ENCODE results near the gene DRC3. TPM values are rescaled to one million over a fixed set of nuclear protein-coding genes. Genes with fewer than 3 reads are reported as not detected.

Gene DRC3
- total RNA-seq, 2 experiments from 2014 or later, result 0.40 to 0.64 TPM

GRCh38 chr17:17976931-17977570 lies 4.4 kb downstream of the DRC3 start:
- intact Hi-C loops (cut with micrococcal nuclease), result no loop called here
- CTCF ChIA-PET, result no interaction called here
- Mint-ChIP-seq H3K4me3 (no peak overlapping the region), H3K36me3 (ENCODE audit: low read depth) (no peaks in the 10 kb centered on the region), H3K9me3 (no peaks in the 10 kb centered on the region), H3K27me3 (ENCODE audit: low read depth) (no peaks in the 10 kb centered on the region), H3K4me1 (ENCODE audit: low read depth) (peaks cover 3% of the 10 kb centered on the region), H3K27ac (no peak overlapping the region)
- no peak for DNase-seq

GRCh38 chr17:17978481-17979424 lies 6.1 kb downstream of the DRC3 start:
- intact Hi-C loops (cut with micrococcal nuclease), result no loop called here
- Mint-ChIP-seq H3K27ac (no peak overlapping the region), H3K27me3 (ENCODE audit: low read depth) (no peaks in the 10 kb centered on the region), H3K9me3 (no peaks in the 10 kb centered on the region), H3K36me3 (ENCODE audit: low read depth) (no peaks in the 10 kb centered on the region), H3K4me1 (ENCODE audit: low read depth) (no peaks in the 10 kb centered on the region), H3K4me3 (no peak overlapping the region)
- CTCF ChIA-PET, result no interaction called here
- no peak for DNase-seq

- intact Hi-C loops (cut with micrococcal nuclease), result no loop called here
- Mint-ChIP-seq H3K36me3 (ENCODE audit: low read depth) (no peaks in the 10 kb centered on the region), H3K9me3 (no peaks in the 10 kb centered on the region), H3K4me1 (ENCODE audit: low read depth) (no peaks in the 10 kb centered on the region), H3K4me3 (no peak overlapping the region), H3K27ac (no peak overlapping the region), H3K27me3 (ENCODE audit: low read depth) (no peaks in the 10 kb centered on the region)
- no peak for DNase-seq
- CTCF ChIA-PET, result no interaction called here
Observed at GRCh38 chr17:17979778-17980177, 7.1 kb downstream of the DRC3 start.

- Mint-ChIP-seq H3K27ac (no peak overlapping the region), H3K9me3 (no peaks in the 10 kb centered on the region), H3K4me1 (ENCODE audit: low read depth) (no peaks in the 10 kb centered on the region), H3K36me3 (ENCODE audit: low read depth) (no peaks in the 10 kb centered on the region), H3K27me3 (ENCODE audit: low read depth) (no peaks in the 10 kb centered on the region), H3K4me3 (no peak overlapping the region)
- intact Hi-C loops (cut with micrococcal nuclease), result no loop called here
- CTCF ChIA-PET, result no interaction called here
- DNase-seq, result no peak
Observed at GRCh38 chr17:17981330-17981729, 8.7 kb downstream of the DRC3 start.

GRCh38 chr17:17982801-17983200 lies 10.1 kb downstream of the DRC3 start:
- CTCF ChIA-PET, result no interaction called here
- Mint-ChIP-seq H3K36me3 (ENCODE audit: low read depth) (no peaks in the 10 kb centered on the region), H3K4me3 (no peak overlapping the region), H3K27me3 (ENCODE audit: low read depth) (no peaks in the 10 kb centered on the region), H3K4me1 (ENCODE audit: low read depth) (no peaks in the 10 kb centered on the region), H3K9me3 (no peaks in the 10 kb centered on the region), H3K27ac (no peak overlapping the region)
- intact Hi-C loops (cut with micrococcal nuclease), result no loop called here
- DNase-seq, result no peak

- Mint-ChIP-seq H3K27ac (no peak overlapping the region), H3K4me3 (no peak overlapping the region), H3K4me1 (ENCODE audit: low read depth) (no peaks in the 10 kb centered on the region), H3K27me3 (ENCODE audit: low read depth) (no peaks in the 10 kb centered on the region), H3K36me3 (ENCODE audit: low read depth) (no peaks in the 10 kb centered on the region), H3K9me3 (no peaks in the 10 kb centered on the region)
- intact Hi-C loops (cut with micrococcal nuclease), result no loop called here
- CTCF ChIA-PET, result no interaction called here
- DNase-seq, result no peak
Observed at GRCh38 chr17:17983376-17983775, 10.7 kb downstream of the DRC3 start.

GRCh38 chr17:17983776-17984175 lies 11.1 kb downstream of the DRC3 start:
- H3K36me3 Mint-ChIP-seq (ENCODE audit: low read depth), result no peaks in the 10 kb centered on the region
- CTCF ChIA-PET, result no interaction called here
- intact Hi-C loops (cut with micrococcal nuclease), result loop anchor here (2.0 kb wide), 1 partner anchor 49 kb away; no protein-coding TSS in a partner anchor
- H3K9me3 Mint-ChIP-seq, result no peaks in the 10 kb centered on the region
- no peak overlapping the region for H3K27ac Mint-ChIP-seq
- H3K4me3 Mint-ChIP-seq, result no peak overlapping the region
- no peaks in the 10 kb centered on the region for H3K4me1 Mint-ChIP-seq (ENCODE audit: low read depth)
- no peak for DNase-seq
- no peaks in the 10 kb centered on the region for H3K27me3 Mint-ChIP-seq (ENCODE audit: low read depth)

GRCh38 chr17:17985153-17985552 lies 12.5 kb downstream of the DRC3 start:
- intact Hi-C loops (cut with micrococcal nuclease), result loop anchor here (2.0 kb wide), 1 partner anchor 48 kb away; no protein-coding TSS in a partner anchor
- H3K4me1 Mint-ChIP-seq (ENCODE audit: low read depth), result no peaks in the 10 kb centered on the region
- H3K27ac Mint-ChIP-seq, result no peak overlapping the region
- DNase-seq, result no peak
- no peaks in the 10 kb centered on the region for H3K36me3 Mint-ChIP-seq (ENCODE audit: low read depth)
- H3K9me3 Mint-ChIP-seq, result no peaks in the 10 kb centered on the region
- H3K4me3 Mint-ChIP-seq, result no peak overlapping the region
- H3K27me3 Mint-ChIP-seq (ENCODE audit: low read depth), result no peaks in the 10 kb centered on the region
- CTCF ChIA-PET, result interaction anchor here (0.7 to 1.7 kb wide), 5 partner anchors 17 to 66 kb away, joined by 3 to 4 read pairs (median 3); no protein-coding TSS in a partner anchor

- H3K4me3 Mint-ChIP-seq, result no peak overlapping the region
- no peak overlapping the region for H3K27ac Mint-ChIP-seq
- no peaks in the 10 kb centered on the region for H3K9me3 Mint-ChIP-seq
- no peak for DNase-seq
- intact Hi-C loops (cut with micrococcal nuclease), result loop anchor here (2.0 kb wide), 1 partner anchor 47 kb away; no protein-coding TSS in a partner anchor
- no peaks in the 10 kb centered on the region for H3K4me1 Mint-ChIP-seq (ENCODE audit: low read depth)
- CTCF ChIA-PET, result interaction anchor here (0.6 to 1.7 kb wide), 7 partner anchors 16 to 66 kb away, joined by 3 to 8 read pairs (median 3); no protein-coding TSS in a partner anchor
- no peaks in the 10 kb centered on the region for H3K36me3 Mint-ChIP-seq (ENCODE audit: low read depth)
- no peaks in the 10 kb centered on the region for H3K27me3 Mint-ChIP-seq (ENCODE audit: low read depth)
Observed at GRCh38 chr17:17985555-17985954, 12.9 kb downstream of the DRC3 start.

- Mint-ChIP-seq H3K4me3 (no peak overlapping the region), H3K27ac (no peak overlapping the region), H3K4me1 (ENCODE audit: low read depth) (no peaks in the 10 kb centered on the region), H3K9me3 (no peaks in the 10 kb centered on the region), H3K27me3 (ENCODE audit: low read depth) (no peaks in the 10 kb centered on the region), H3K36me3 (ENCODE audit: low read depth) (no peaks in the 10 kb centered on the region)
- DNase-seq, result no peak
- intact Hi-C loops (cut with micrococcal nuclease), result no loop called here
- CTCF ChIA-PET, result interaction anchor here (0.7 to 0.9 kb wide), 2 partner anchors 62 to 88 kb away, joined by 3 read pairs; no protein-coding TSS in a partner anchor
Observed at GRCh38 chr17:17987187-17987896, 14.7 kb downstream of the DRC3 start.

GRCh38 chr17:17987901-17988300 lies 15.2 kb downstream of the DRC3 start:
- Mint-ChIP-seq H3K36me3 (ENCODE audit: low read depth) (no peaks in the 10 kb centered on the region), H3K4me3 (no peak overlapping the region), H3K4me1 (ENCODE audit: low read depth) (no peaks in the 10 kb centered on the region), H3K27ac (no peak overlapping the region), H3K27me3 (ENCODE audit: low read depth) (no peaks in the 10 kb centered on the region), H3K9me3 (no peaks in the 10 kb centered on the region)
- DNase-seq, result no peak
- CTCF ChIA-PET, result no interaction called here
- intact Hi-C loops (cut with micrococcal nuclease), result no loop called here

GRCh38 chr17:17988427-17988945 lies 15.8 kb downstream of the DRC3 start:
- Mint-ChIP-seq H3K36me3 (ENCODE audit: low read depth) (no peaks in the 10 kb centered on the region), H3K9me3 (no peaks in the 10 kb centered on the region), H3K4me3 (no peak overlapping the region), H3K4me1 (ENCODE audit: low read depth) (no peaks in the 10 kb centered on the region), H3K27ac (no peak overlapping the region), H3K27me3 (ENCODE audit: low read depth) (no peaks in the 10 kb centered on the region)
- CTCF ChIA-PET, result no interaction called here
- intact Hi-C loops (cut with micrococcal nuclease), result no loop called here
- no peak for DNase-seq

Measured in activated naive CD4-positive, alpha-beta T cell treated with anti-CD3 and anti-CD28 coated beads for 36 hours (primary cell).